NT2/D1 (cell line): ENCODE data around the gene QPCT.

ENCODE experiments used
- YY1 ChIP-seq: IDR thresholded peaks from 2 replicates; pipeline ENCODE4 v1.6.1; 2011; ENCODE audit not compliant: insufficient read length, insufficient read depth
- ZNF274 ChIP-seq: IDR thresholded peaks from 2 replicates; pipeline ENCODE4 v1.6.1; 2011; ENCODE audit warnings: mild to moderate bottlenecking, low read depth, low read length

GRCh38 chr2:37330681-37331080, 13.7 kb upstream of the QPCT start:
- TF ChIP-seq YY1: no peak
- no peak for TF ChIP-seq ZNF274
